Activated CD4-positive, CD25-positive, alpha-beta regulatory T cell treated with anti-CD3 and anti-CD28 coated beads, Interleukin-2, amount 50 U/mL, for 16 hours (primary cell): ENCODE data around the gene NTRK2.

ENCODE experiments used
- DNase-seq: peaks from one replicate; pipeline ENCODE4 v3.0.0-alpha.2; 2020; ENCODE audit warnings: low read depth, low spot score

Gene NTRK2

DNA sequence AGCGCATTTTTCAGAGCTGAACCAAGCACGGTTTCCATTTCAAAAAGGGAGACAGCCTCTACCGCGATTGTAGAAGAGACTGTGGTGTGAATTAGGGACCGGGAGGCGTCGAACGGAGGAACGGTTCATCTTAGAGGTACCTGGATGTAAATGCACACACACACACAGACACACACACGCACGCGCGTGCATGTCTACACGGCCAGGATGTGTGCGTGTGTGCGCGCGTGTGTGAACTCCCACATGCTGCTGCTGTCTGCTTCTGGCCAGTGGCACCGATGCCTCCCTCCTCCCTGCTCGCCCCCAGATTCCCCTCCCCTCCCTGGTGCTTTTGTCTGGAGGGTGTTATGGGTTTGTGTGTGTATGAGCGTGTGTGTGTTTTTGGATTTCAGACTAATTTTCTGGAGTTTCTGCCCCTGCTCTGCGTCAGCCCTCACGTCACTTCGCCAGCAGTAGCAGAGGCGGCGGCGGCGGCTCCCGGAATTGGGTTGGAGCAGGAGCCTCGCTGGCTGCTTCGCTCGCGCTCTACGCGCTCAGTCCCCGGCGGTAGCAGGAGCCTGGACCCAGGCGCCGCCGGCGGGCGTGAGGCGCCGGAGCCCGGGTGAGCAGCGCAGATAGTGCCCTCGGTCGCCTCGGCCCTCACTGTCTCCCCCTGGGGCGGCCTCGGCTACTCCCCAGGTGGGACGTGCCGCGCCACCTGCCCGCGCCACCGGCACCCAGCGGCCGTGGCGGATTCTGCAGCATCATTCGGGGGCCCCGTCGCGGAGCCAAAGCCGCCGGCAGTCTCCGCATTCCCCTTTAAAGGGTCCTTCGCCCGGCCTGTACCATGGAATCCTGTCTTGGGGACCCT is at the start of gene NTRK2:
NTRK2 (plus strand) TSS at position 442 of the 850 bp plus-strand sequence. CDS start 1,020 bp downstream, outside the sequence.
- no peak for DNase-seq

DNA sequence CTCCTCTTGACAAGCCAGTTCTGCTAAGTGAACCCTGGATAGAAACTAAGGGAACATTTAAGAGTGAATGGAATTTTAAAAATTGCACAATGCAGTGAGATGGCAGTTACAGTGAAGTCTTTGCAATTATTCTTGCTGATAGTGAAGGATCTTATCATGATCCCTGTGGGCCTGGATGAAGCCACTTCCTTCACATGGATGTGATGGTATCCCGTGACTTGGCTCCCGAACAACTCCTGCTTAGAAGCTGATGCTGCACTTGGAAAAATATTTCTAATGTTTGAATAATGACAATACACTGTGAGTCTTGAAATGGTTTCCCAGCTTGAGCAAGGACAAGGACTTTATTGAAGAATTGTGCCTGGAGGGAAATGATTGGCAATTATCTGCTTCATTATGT is 49.2 kb upstream of the NTRK2 start:
- DNase-seq, result no peak

DNA sequence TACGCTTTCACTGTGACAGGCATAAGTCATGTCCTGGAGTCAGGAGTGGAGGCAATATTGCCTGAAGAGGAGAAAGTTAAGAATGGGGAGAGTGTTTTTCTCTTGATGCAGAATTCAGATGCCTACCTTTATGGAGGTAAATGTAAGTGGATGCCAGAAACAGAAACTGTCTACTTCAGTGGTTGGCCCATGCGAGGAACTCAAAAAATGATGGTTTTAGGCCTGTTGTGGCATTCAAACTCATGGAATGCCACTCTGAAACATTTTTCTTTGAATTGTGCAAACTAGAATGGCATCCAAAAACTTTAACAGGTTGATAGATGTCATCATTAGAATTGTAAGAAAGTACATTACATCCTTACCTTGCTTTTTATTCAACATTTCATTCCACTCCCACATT is 47.7 kb upstream of the NTRK2 start:
- DNase-seq, result no peak

DNA sequence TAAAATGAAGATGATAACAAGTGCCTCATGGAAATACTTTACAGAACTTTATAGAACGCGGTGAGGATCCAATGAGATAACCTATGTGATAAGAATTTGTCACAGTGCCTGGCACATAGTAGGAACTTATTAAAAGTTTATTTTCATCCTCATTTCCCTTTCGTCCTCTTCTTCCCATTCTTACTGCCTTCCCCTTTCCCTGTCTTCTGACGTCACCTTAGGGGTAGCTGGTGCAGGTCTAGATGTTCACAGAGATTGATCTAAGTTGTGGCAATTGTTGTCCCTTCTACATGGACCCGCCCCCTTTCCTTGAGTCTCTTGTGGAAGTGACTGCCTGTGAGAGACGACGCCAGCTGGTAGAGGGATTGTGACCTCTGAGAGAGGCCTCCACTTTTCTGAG is 46.5 kb upstream of the NTRK2 start:
- DNase-seq, result no peak

DNA sequence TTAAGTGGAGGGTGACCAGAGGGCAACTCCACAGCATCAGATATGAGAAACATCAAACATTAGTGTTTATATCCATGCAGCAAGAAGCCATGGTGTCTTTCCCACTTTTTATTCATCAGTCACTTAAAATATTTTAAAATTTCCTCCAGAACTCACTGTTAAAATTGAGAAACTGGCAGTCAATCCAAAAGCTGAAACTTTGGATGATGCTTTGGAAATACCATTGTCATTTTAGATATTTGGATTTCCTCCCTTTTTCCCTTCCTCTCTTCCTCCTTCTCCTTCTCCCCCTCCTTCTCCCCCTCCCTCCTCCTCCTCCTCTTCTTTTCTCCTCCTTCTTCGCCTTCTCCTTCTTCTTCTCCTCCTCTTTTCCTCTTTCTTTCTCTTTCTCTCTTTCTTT is 33.1 kb upstream of the NTRK2 start:
- no peak for DNase-seq

DNA sequence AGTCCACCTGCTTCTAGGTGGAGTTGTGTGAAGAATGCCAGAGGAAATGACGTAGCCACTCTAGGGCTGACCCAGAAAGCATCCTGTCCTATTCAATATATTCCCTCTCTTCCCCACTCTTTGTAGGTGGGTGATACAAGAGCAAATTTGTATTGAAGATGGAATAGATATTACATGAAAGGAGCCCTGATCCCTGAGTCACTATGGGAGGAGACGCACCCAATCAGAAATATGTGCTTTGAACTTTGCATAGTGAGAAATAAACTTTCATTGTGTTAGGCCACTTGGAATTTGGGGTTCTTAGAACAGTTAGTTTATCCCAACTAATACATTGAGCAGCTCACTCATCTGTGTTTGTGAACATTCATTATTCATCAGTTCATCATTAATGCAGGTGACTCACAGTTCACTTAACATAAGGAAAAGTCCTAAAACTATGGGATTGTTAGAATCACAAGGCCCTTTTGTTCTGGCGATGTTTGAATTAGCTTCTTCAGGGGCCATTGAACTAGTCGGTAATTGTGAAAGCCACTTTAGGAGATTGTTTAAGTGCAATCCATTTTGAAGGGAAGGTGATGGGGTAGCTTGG is 26.9 kb upstream of the NTRK2 start:
- DNase-seq, result no peak

DNA sequence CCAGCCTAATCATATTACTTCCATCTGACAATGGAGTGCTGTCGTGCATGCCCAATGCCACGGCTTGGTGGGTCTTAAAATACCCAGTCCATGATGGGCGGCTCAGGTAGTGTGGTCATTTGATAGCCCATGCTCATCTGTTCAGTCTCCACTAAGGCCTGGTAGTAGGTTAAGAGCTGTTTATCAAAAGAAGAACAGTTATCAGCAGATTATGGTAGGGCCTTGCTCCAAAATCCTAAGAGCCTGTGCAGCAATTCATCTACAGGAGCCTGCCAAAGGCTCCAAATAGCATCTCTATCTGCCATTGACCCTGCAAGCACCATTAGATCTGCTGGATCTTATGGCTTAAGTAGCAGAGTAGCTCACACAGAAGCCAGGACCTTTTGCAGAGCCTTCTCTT is 21.8 kb upstream of the NTRK2 start:
- DNase-seq, result no peak

DNA sequence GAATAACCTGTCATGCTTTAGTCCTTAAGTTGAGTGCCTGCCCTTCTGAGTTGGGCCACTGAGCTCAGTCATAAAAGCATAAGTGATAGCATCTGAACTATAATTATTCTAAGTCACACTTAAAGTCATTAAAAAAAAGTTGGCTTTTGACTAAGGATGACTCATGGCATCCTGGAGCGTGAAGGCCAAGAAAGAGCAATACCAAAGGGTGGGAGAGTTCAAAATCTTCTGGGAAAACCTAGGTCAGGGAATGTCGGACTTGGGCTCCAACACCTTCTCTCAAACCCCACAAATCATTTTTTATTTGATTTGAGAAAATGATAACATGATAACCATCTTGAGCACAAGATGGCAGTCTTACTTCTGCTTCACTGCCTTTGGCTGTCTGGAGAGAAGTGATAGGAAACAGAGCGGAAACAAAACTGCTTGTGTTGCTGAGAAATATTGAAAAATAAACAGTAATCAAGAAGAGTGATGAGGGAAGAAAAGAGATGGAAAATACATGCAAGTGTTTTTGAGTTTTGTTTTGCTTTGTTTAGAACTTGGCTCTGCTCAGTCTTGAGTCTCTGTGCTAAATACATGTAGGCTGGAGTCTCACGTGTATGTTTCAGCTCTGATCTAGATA is 16.9 kb upstream of the NTRK2 start:
- DNase-seq, result no peak

DNA sequence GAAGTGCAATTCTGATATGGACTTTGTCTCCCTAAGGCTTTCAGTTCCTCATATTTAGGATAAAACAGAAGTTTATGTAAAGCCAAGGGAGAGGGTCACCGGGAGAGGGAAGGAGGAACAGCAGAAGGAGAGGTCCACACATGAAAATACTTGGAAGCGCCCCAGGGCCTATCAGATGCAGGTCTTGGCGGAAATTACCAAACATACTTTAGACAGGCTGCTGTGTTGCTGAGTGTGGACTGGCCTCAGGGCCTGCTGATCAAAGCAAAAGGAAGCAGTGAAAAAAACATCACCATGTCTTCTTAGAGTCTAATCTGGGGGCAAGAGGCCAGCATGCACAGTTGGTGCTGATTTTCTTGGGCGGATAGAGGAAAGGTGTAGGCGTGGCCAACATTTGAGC is 14.1 kb upstream of the NTRK2 start:
- no peak for DNase-seq

DNA sequence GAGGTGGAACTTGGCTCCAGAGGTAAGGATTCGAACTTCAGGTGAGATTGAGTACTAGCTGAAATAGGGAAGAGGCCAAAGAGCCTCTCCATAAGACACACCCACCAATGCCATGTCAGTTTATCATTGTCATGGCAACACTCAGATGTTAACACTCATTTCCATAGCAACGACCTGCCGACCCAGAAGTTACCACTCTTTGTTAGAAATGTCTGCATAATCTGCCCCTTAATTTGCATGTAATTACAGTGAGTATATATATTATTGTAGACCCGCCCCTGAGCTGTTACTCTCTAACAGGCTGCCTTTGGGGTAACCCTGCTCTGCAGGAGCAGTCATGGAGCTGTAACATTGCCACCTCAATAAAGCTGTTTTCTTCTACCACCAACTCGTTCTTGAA is 10.2 kb upstream of the NTRK2 start:
- no peak for DNase-seq

DNA sequence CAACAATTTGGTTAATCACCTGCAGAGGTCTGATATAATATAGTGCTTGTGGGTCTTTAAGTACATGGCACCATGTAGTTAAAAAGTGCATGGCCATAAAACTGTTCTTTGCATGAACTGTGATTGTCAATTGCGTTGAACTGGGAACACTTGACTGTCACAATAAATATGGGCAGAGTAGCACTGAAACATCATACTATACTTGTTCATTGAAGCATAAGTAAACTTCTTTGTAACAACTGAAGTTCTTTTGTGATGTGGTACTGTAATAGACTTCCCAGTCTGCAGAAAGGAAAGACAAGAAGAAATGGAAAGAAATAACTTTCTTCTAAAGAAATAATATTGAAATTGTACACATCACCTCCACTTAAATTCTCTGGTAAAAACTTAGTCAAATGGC is 9.8 kb upstream of the NTRK2 start:
- DNase-seq, result no peak

DNA sequence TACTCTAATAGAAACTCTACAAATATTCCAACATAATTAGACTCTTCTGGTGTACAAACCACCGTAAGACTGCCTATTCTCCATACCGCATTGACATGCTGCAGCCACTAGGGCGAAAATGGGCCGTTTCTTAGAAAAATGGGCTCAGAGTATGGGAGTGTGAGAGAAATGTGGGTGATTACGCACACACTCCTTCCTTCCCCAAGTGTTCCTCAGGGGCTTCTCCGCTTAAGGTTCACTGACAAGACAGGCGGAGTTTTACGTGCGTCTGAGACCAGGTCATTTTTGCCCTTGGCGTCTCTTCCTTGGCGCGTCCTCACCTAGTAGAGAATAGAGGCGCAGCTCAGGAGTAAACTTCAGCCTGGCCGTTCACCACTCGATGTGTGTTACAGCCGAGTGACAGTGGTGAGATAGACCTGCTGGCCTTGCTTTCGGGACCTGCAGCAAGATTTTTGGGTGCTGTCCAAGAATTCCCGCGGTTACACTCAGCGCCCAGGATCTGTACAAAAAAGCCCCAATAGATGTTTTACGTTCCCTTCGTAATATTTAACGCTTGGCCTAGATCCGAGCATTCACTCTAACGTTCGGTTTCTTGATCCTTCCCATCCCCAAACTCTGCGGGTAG is 1.8 kb upstream of the NTRK2 start:
- no peak for DNase-seq

DNA sequence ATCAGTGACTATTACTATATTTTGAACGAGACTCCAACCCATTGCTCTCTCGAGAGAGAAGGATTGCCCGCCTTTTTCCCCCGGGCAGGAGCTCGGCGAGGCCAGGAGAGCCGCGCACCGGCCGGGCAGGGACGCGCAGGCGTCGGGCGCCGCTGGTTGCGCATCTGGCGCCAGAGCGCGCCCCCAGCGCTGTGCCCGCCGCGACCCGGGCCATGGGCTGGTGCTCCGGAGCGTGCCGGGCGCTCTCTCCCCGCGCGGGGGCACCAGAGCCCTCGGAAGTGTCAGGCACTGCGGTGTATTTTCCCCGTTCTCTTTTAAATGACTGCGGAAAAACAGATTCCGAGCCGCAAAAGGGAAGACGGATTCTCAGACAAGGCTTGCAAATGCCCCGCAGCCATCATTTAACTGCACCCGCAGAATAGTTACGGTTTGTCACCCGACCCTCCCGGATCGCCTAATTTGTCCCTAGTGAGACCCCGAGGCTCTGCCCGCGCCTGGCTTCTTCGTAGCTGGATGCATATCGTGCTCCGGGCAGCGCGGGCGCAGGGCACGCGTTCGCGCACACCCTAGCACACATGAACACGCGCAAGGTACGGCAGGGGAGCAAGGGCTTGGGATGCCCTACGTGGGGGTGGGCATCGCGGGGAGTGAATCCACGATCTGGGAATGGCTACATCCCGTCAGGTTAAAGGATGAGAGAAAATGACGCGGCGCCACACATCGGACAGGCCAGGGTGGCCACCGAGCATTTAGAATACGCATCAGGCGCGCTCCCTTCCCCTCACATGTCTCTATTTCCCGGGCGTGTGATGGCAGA is 1.1 kb upstream of the NTRK2 start:
- no peak for DNase-seq

DNA sequence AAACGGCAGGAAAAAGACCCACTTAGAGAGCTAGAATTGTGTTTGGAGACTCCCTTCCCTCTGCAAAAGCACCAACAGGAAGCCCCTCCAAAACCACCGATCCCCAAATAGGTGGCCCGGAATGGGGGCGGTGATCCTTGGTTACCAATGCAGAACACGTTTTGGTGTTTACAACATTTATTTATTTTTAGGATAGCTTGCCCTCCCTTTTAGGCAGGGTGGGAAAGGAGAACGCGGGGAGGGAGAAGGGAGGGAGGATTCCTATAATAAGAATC is 579 bp upstream of the NTRK2 start:
- no peak for DNase-seq

DNA sequence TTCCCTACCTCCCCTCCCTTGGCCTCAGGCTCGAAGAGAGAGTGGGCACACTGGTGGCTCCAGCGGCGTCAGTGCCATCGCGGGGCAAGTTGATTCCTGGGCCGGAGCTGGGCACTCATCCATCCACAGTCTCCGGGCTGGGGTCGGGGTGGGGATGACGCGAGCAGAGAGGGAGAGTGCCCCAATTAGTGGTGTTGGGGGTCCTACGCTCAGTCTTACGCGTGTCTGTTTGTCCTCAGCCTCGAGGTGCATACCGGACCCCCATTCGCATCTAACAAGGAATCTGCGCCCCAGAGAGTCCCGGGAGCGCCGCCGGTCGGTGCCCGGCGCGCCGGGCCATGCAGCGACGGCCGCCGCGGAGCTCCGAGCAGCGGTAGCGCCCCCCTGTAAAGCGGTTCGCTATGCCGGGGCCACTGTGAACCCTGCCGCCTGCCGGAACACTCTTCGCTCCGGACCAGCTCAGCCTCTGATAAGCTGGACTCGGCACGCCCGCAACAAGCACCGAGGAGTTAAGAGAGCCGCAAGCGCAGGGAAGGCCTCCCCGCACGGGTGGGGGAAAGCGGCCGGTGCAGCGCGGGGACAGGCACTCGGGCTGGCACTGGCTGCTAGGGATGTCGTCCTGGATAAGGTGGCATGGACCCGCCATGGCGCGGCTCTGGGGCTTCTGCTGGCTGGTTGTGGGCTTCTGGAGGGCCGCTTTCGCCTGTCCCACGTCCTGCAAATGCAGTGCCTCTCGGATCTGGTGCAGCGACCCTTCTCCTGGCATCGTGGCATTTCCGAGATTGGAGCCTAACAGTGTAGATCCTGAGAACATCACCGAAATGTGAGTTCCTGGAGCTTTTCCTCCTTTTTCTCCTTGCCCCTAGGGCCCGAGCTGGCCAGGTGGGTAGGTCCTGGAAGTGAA is 861 bp downstream of the NTRK2 start:
- no peak for DNase-seq

DNA sequence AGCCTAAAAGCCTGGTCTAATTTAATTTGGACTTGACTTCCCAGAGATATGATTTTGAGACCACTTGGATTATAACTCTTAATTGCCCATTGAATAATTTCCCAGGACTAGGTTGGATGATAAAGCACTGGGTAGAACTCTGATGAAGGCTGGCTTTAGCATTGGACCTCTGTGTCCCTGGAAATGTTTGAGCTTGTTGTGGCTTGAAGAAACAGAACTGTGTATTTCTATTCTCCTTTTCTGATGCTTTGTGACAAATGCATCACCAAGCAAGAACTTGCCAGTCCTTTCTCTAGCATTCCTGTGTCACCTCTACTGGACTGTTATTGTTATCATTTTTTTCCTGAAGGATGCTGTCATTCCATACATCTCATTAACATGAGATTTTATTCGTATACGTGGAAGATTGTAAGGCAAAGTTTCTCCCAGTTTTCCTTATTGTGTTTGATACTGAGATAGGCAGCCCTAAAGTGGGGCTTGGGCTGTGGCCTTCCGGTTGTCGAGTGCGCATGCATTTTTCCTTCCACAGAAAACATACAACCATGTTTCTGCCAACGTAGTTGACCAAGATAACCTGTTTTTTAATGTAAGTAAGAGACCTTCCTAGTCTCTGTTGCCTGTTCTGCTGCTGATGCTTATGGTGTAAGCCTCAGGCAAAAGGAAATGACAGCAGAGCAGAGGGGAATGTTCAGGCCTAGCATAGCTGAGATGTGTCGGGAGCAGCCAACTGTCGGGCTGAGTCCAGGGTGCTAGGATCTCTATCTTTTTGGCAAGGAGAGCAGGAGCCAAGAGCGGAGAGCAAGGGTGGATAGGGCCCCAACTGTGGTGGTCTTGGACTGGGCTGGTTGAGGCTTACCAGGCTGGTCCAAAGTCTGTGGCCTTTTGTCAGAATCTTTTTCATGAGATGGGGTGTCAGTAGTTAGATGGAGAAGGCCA is 2.3 kb downstream of the NTRK2 start:
- no peak for DNase-seq

DNA sequence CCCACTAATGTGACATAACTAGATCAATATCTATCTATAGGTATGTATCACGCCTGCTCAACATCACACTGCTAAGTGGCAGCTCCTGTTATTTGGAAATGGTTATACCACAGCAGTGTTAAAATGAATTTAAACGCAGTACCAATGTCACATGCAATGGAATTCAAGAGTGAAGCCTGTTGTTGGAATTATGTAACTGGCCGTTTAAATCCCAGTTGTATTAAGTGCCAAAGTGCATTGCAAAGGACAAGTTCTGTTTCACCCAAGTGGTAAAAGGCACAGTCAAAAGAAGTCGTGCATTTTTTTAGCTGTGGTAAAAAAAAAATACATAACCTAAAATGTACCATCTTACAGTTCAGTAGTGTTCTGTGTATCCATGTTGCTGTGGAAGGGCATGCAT is 4.3 kb downstream of the NTRK2 start:
- no peak for DNase-seq

DNA sequence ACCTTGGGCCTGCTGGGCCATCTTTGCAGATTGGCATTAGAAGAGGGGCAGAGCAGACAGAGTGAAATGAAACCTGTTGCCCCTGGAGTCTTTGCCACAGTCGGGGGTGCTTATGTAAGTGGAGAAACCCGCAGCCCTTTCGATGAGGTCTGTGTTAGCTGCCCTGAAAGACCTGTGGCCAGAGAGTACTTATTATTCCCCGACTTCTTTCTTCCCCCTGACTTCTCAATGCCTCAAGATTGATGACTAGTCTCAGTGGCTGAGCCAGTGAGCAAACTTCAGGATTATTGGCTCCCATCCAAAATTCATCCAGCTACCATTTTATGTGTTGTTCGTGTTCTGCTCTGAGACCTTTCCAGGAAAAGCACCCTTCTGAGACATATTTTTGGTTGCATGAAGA is 7.6 kb downstream of the NTRK2 start:
- DNase-seq, result no peak

DNA sequence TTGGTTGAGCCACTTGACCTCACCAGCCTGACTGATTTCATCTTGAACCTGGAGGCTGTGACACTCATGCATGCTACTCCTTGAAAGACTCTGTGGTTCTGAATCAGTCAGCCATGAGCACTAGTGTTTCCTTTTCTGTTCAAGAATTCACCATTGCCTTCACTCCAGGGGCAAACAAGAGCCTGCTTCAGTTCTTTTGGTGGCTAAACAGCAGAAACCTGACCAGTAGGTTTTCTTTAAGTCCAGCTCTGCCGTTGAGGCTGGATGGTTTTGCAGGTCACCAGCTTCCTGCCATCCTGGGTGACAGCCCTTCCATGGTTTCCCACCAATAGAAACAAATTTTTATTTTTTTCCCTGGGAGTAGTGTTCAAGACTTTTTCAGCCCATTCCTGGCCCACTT is 10.0 kb downstream of the NTRK2 start:
- no peak for DNase-seq
